H1 (cell line): ENCODE results near the gene IL19. TPM values are rescaled to one million over a fixed set of nuclear protein-coding genes. Genes with fewer than 3 reads are reported as not detected.

Experiments used
- CHD7 ChIP-seq: fragments of 300-600 bp; sonication (generic); IDR thresholded peaks from 2 replicates; pipeline ENCODE4 v1.7.1; 2012; ENCODE audit warnings: low read length, moderate library complexity, mild to moderate bottlenecking, inconsistent platforms; ENCODE audit not compliant: insufficient replicate concordance
- CTBP2 ChIP-seq: IDR thresholded peaks from 2 replicates; pipeline ENCODE4 v1.7.0; 2011; ENCODE audit warnings: borderline replicate concordance, mild to moderate bottlenecking, moderate library complexity, mixed read lengths, low read length; ENCODE audit not compliant: insufficient read depth, insufficient read length
- EGR1 ChIP-seq: IDR thresholded peaks from 2 replicates; pipeline ENCODE4 v1.6.1; 2011; ENCODE audit warnings: low read depth, low read length, borderline replicate concordance
- HDAC6 ChIP-seq: IDR thresholded peaks from one replicate; pipeline ENCODE4 v1.7.1; 2012; ENCODE audit warnings: low read depth, mild to moderate bottlenecking, inconsistent platforms, low read length, moderate library complexity
- PHF8 ChIP-seq: fragments of 200-600 bp; sonication (generic); conservative IDR thresholded peaks from 2 replicates; pipeline ENCODE4 v1.7.1; 2012; ENCODE audit warnings: low read depth, mild to moderate bottlenecking, inconsistent platforms, low read length, moderate library complexity
- POLR2AphosphoS5 ChIP-seq: IDR thresholded peaks from 2 replicates; pipeline ENCODE4 v1.6.1; 2011; ENCODE audit warnings: low read depth, low read length
- polyA plus RNA-seq, 7 experiments: library from polyadenylated mRNA; depleted of rRNA in 3 of 7; stranded (reverse) in 5 of 7; unstranded in 2 of 7; fragments of >200 nt in 5 of 7; fragments of 200-250 nt in 2 of 7; gene quantifications; 1 replicate in 5 of 7; 2 replicates in 1 of 7; 4 replicates in 1 of 7; pipeline versions ENCODE4 v1.2.1 to v1.2.3, GENCODE V29; 2011 to 2013; ENCODE audit warnings: missing spikeins in 2 of 7, mixed read lengths in 2 of 7
- total RNA-seq: library from RNA; stranded (reverse); fragmentation: NEBNext Ultra II Directional; extraction: Animal tissue kit (Norgen Biotek cat#: 25700); gene quantifications from 2 replicates; pipeline ENCODE4 v1.2.1, GENCODE V29; 2021

Gene IL19
- total and polyA plus RNA-seq, 2 of the 8 experiments (the other 6 are each of a cell fraction or from before 2014, with no cell fraction given): not detected

GRCh38 chr1:206796116-206796515 is 25.5 kb downstream of the IL19 start (continued):
- TF ChIP-seq CHD7 (no peak), PHF8 (no peak), EGR1 (no peak), POLR2AphosphoS5 (no peak), HDAC6 (no peak), CTBP2 (no peak)
- TF ChIP-seq, all 59 proteins: peak for 0
